HepG2 (cell line): Measurements from ENCODE around the gene TEX48. TPM values are rescaled to one million over a fixed set of nuclear protein-coding genes. Genes with fewer than 3 reads are reported as not detected.

ENCODE experiments used
- ATAC-seq: fragments of 200-7000 bp; cut with Tn5 transposase; 3 replicates; pipeline ENCODE4 v1.9.1; 2020; ENCODE audit warnings: mild to moderate bottlenecking, moderate library complexity
- BruUV-seq: library from RNA; stranded (reverse); fragments of 400-500 nt; replicated peaks from 2 replicates; lab custom pipeline; 2021; lab: Mats Ljungman, UMichigan
- CTCF ChIA-PET: fragments of 300-600 bp; formaldehyde crosslinking; extraction: SDS; loops from one replicate; lab custom pipeline; 2021; ENCODE audit warnings: low total read pairs, inconsistent platforms, low intra/inter-chr PET ratio; lab: Yijun Ruan, JAX
- POLR2A ChIA-PET: fragments of 350-600 bp; sonication (Branson Sonifier 250); formaldehyde crosslinking; loops from one replicate; lab custom pipeline; 2020; ENCODE audit warnings: antibody characterized with exemption, inconsistent platforms; lab: Yijun Ruan, JAX
- DNase-seq: peaks from one replicate; pipeline ENCODE4 v3.0.0-alpha.2; 2015; ENCODE audit warnings: low spot score
- FAIRE-seq: peaks from 3 replicates; lab custom pipeline; 2011; peaks lifted over from hg19 to GRCh38; lab: Jason Lieb, UNC
- H2AFZ ChIP-seq: one replicate; pipeline ENCODE4 v1.6.1; 2011; ENCODE audit warnings: low read length, inconsistent platforms
- H3K27ac ChIP-seq: fragments of 300-600 bp; 3 replicates; pipeline ENCODE4 v1.8.0; 2011; ENCODE audit warnings: mixed run types, mild to moderate bottlenecking, mixed read lengths, low read length, inconsistent platforms; ENCODE audit not compliant: insufficient read depth; ENCODE audit errors: extremely low read length
- H3K27me3 ChIP-seq, 2 experiments: fragments of 200-600 bp in 1 of 2; 2 replicates in 1 of 2; 3 replicates in 1 of 2; pipeline versions ENCODE4 v1.6.0 to v1.8.0; 2011; ENCODE audit warnings: low read length in 2 of 2, mild to moderate bottlenecking in 2 of 2, moderate library complexity in 2 of 2, inconsistent platforms in 1 of 2; ENCODE audit not compliant: insufficient read depth in 2 of 2, control insufficient read depth in 1 of 2
- H3K36me3 ChIP-seq, 2 experiments: fragments of 200-600 bp in 1 of 2; replicated peaks in 1 of 2; 2 replicates in 1 of 2; 3 replicates in 1 of 2; pipeline versions ENCODE4 v1.5.1 to v1.8.0; 2011; ENCODE audit warnings: low read length in 2 of 2, inconsistent platforms in 1 of 2; ENCODE audit not compliant: insufficient read depth in 2 of 2, control insufficient read depth in 1 of 2
- H3K4me1 ChIP-seq: 2 replicates; pipeline ENCODE4 v1.5.1; 2012; ENCODE audit warnings: low read length, inconsistent platforms; ENCODE audit not compliant: insufficient read depth
- H3K4me2 ChIP-seq: 2 replicates; pipeline ENCODE4 v1.6.0; 2011; ENCODE audit warnings: low read depth, low read length, inconsistent platforms
- H3K4me3 ChIP-seq, 3 experiments: fragments of 200-600 bp in 1 of 3; sonication (generic), shearing (Covaris generic) in 1 of 3; replicated peaks in 1 of 3; 2 replicates each; pipeline ENCODE4 v1.5.1; 2011 to 2016; ENCODE audit warnings: low read length in 3 of 3, inconsistent platforms in 2 of 3, low read depth in 2 of 3, mild to moderate bottlenecking in 2 of 3, control low read depth in 1 of 3, mixed read lengths in 1 of 3; ENCODE audit not compliant: insufficient read depth in 1 of 3
- H3K79me2 ChIP-seq: one replicate; pipeline ENCODE4 v1.6.1; 2011; ENCODE audit warnings: low read length, inconsistent platforms; ENCODE audit not compliant: insufficient read depth
- H3K9ac ChIP-seq: 2 replicates; pipeline ENCODE4 v1.6.0; 2011; ENCODE audit warnings: mild to moderate bottlenecking, low read depth, low read length, inconsistent platforms; ENCODE audit not compliant: insufficient read depth
- H3K9me3 ChIP-seq: 2 replicates; pipeline ENCODE4 v1.5.1; 2012; ENCODE audit warnings: mild to moderate bottlenecking, low read length
- H4K20me1 ChIP-seq: 2 replicates; pipeline ENCODE4 v1.6.0; 2011; ENCODE audit warnings: inconsistent platforms, mild to moderate bottlenecking, low read length, moderate library complexity; ENCODE audit not compliant: insufficient read depth
- FOXJ3 ChIP-seq: sonication (generic); formaldehyde crosslinking; IDR thresholded peaks from 2 replicates; pipeline ENCODE4 v1.4.0; 2020; ENCODE audit warnings: missing genetic modification reagents, mild to moderate bottlenecking, borderline replicate concordance
- FOXK2 ChIP-seq: fragments of 450-650 bp; IDR thresholded peaks from 2 replicates; pipeline ENCODE4 v1.6.1; 2016
- NFKBIZ ChIP-seq: IDR thresholded peaks from 2 replicates; pipeline ENCODE4 v1.6.1; 2018; ENCODE audit warnings: missing genetic modification reagents, missing compliant biosample characterization
- SKIL ChIP-seq: sonication (generic); formaldehyde crosslinking; IDR thresholded peaks from 2 replicates; pipeline ENCODE4 v1.8.0; 2022; ENCODE audit warnings: missing genetic modification reagents, mild to moderate bottlenecking, moderate library complexity, borderline replicate concordance
- SRY ChIP-seq: sonication (generic); formaldehyde crosslinking; IDR thresholded peaks from 2 replicates; pipeline ENCODE4 v1.8.0; 2022; ENCODE audit warnings: mild to moderate bottlenecking, missing genetic modification reagents
- TEAD3 ChIP-seq: optimal IDR thresholded peaks from 2 replicates; pipeline ENCODE3; 2016; ENCODE audit warnings: borderline replicate concordance
- ZNF235 ChIP-seq: sonication (generic); formaldehyde crosslinking; IDR thresholded peaks from 2 replicates; pipeline ENCODE4 v1.8.1; 2023; ENCODE audit warnings: mild to moderate bottlenecking, missing genetic modification reagents, borderline replicate concordance
- ZNF562 ChIP-seq: sonication (generic); formaldehyde crosslinking; IDR thresholded peaks from 2 replicates; pipeline ENCODE4 v1.8.0; 2022; ENCODE audit warnings: missing genetic modification reagents, borderline replicate concordance
- ZSCAN22 ChIP-seq: sonication (generic); formaldehyde crosslinking; IDR thresholded peaks from 2 replicates; pipeline ENCODE4 v1.4.0; 2020; ENCODE audit warnings: mild to moderate bottlenecking, missing genetic modification reagents
- WGBS: methylation state at CpG from one replicate; pipeline ENCODE4 v1.1.6; 2017; ENCODE audit warnings: low lambda C conversion rate; 5-methylcytosine and 5-hydroxymethylcytosine counted together
- in situ Hi-C: cut with HindIII; loops from 2 replicates; pipeline ENCODE4 v1.10.0; 2017; ENCODE audit warnings: low pct_unique_long_range_greater_than_20kb; ENCODE audit not compliant: extremely low pct_ligation_motif_present
- intact Hi-C: fragments of 100-400 bp; cut with micrococcal nuclease; formaldehyde crosslinking; loops from one replicate; pipeline ENCODE4 v1.10.0; 2022; ENCODE audit not compliant: unreplicated experiment
- polyA plus RNA-seq, 8 experiments: library from polyadenylated mRNA; depleted of rRNA in 3 of 8; stranded (reverse) in 7 of 8; unstranded in 1 of 8; fragments of >200 nt; fragmentation: Illumina TruSeq in 4 of 8; extraction: Trizol in 4 of 8; gene quantifications; 2 replicates each; pipeline versions ENCODE4 v1.2.1 to v1.2.3, GENCODE V29; 2011 to 2016; ENCODE audit warnings: low read depth in 4 of 8, missing spikeins in 1 of 8, mixed read lengths in 1 of 8; ENCODE audit not compliant: insufficient read depth in 1 of 8
- total RNA-seq, 5 experiments: library from RNA; depleted of rRNA; stranded (reverse); fragments of >200 nt; fragmentation: Illumina TruSeq; extraction: Trizol; gene quantifications; 2 replicates each; pipeline ENCODE4 v1.2.3, GENCODE V29; 2016; ENCODE audit warnings: low read depth in 1 of 5
- TF ChIP-seq, protein P1 (sequence below): sonication (generic); formaldehyde crosslinking; IDR thresholded peaks from 2 replicates; pipeline ENCODE4 v1.4.0; 2020; ENCODE audit warnings: low read depth, mild to moderate bottlenecking, missing genetic modification reagents

The TEX48 gene
- total and polyA plus RNA-seq, 2 of the 13 experiments (the other 11 are each of a cell fraction or from before 2014, with no cell fraction given) = not detected

DNA sequence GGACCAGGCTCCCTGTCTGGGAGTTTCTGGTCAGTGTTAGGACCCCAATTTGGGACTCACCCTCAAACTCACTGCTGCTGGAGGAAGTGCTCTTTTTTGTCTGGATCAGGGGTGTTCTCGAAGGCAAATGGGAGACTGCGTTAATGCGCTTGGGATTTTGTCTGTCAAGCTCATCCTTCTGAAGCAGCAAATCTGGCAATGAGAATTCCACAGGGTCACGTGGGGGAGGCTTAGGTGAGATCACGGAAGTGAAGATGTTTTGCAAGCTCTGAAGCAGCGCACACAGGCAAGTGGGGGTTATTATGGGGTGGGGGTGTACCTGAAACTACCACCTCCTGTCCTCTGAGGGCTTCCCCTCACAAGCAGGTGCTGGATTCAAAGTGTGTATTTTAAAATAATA lies 13.8 kb downstream of the TEX48 start:
- Histone ChIP-seq H3K27ac (no peak overlapping the region), H3K79me2 (no peaks in the 10 kb centered on the region), H3K27me3 (no peaks in the 10 kb centered on the region; a peak in 1 of 5 replicates), H3K4me3 (no peak overlapping the region), H4K20me1 (no peaks in the 10 kb centered on the region), H2AFZ (no peak overlapping the region), H3K9me3 (no peaks in the 10 kb centered on the region), H3K36me3 (no peaks in the 10 kb centered on the region), H3K4me1 (no peaks in the 10 kb centered on the region), H3K9ac (no peak overlapping the region), H3K4me2 (no peak overlapping the region)
- ChIA-PET CTCF (no interaction called here), POLR2A (no interaction called here)
- 38% methylated on average over 6 of the region's 6 CpGs for WGBS
- intact Hi-C loops = loop anchor here (10.0 kb wide), 1 partner anchor 687 kb away; no protein-coding TSS in a partner anchor
- BruUV-seq = no TSS peak
- in situ Hi-C loops = no loop called here
- no peak for ATAC-seq
- TF ChIP-seq ZNF562 (CRISPR knock-in tag) (no peak), ZSCAN22 (CRISPR knock-in tag) (no peak), FOXK2 (no peak), FOXJ3 (CRISPR knock-in tag) (no peak), NFKBIZ (CRISPR knock-in tag) (no peak), ZNF235 (CRISPR knock-in tag) (no peak), TEAD3 (CRISPR knock-in tag) (no peak), SKIL (no peak), SRY (CRISPR knock-in tag) (no peak)
- TF ChIP-seq, protein P1, sequence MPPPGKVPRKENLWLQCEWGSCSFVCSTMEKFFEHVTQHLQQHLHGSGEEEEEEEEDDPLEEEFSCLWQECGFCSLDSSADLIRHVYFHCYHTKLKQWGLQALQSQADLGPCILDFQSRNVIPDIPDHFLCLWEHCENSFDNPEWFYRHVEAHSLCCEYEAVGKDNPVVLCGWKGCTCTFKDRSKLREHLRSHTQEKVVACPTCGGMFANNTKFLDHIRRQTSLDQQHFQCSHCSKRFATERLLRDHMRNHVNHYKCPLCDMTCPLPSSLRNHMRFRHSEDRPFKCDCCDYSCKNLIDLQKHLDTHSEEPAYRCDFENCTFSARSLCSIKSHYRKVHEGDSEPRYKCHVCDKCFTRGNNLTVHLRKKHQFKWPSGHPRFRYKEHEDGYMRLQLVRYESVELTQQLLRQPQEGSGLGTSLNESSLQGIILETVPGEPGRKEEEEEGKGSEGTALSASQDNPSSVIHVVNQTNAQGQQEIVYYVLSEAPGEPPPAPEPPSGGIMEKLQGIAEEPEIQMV (CRISPR knock-in tag) = no peak
- no peak for FAIRE-seq
- DNase-seq = no peak
